Measurements from ENCODE around the gene CD69.

- TF ChIP-seq CTCF (IDR thresholded peaks at IDR 0.05; ENCODE audit: insufficient read depth, low read length, poor library complexity, severe bottlenecking) (no peak), EZH2phosphoT487 (conservative IDR thresholded peaks at IDR 0.05; ENCODE audit: low read length) (no peak)
These were observed 49.9 kb downstream of the CD69 start for GRCh38 chr12:9710584-9711375.

Data from SU-DHL-6 (cell line).